Bronchial epithelial cell (primary cell): ENCODE measurements around the gene SLC27A5. TPM values are rescaled to one million over a fixed set of nuclear protein-coding genes. Genes with fewer than 3 reads are reported as not detected.
A peak's percentile ranks its signal among the peaks of the same experiment; 100 is the strongest.

Experiments
- DNase-seq: peaks from one replicate; pipeline ENCODE4 v3.0.0-alpha.2; 2010; ENCODE audit warnings: low read depth
- FAIRE-seq: peaks from 2 replicates; lab custom pipeline; 2011; peaks lifted over from hg19 to GRCh38; lab: Jason Lieb, UNC
- H3K27me3 ChIP-seq: 2 replicates; pipeline ENCODE4 v1.5.1; 2011; ENCODE audit warnings: low read length; ENCODE audit not compliant: control insufficient read depth, insufficient read depth
- H3K36me3 ChIP-seq: 2 replicates; pipeline ENCODE4 v1.5.1; 2011; ENCODE audit warnings: low read length; ENCODE audit not compliant: control insufficient read depth, insufficient read depth
- H3K4me3 ChIP-seq: 2 replicates; pipeline ENCODE4 v1.5.1; 2011; ENCODE audit warnings: mild to moderate bottlenecking, low read depth, low read length, control low read depth
- total RNA-seq: library from RNA; depleted of rRNA; stranded (reverse); fragments of >200 nt; gene quantifications from 2 replicates; pipeline ENCODE4 v1.2.1, GENCODE V29; 2014
- TF ChIP-seq, protein P1 (sequence below): IDR thresholded peaks from 2 replicates; pipeline ENCODE4 v1.5.1; 2011; ENCODE audit warnings: mild to moderate bottlenecking, moderate library complexity, low read length, control low read depth, inconsistent platforms; ENCODE audit not compliant: insufficient read depth, severe bottlenecking

Gene SLC27A5
- total RNA-seq, 1 donor from 2014 or later: 11.1 TPM

DNA sequence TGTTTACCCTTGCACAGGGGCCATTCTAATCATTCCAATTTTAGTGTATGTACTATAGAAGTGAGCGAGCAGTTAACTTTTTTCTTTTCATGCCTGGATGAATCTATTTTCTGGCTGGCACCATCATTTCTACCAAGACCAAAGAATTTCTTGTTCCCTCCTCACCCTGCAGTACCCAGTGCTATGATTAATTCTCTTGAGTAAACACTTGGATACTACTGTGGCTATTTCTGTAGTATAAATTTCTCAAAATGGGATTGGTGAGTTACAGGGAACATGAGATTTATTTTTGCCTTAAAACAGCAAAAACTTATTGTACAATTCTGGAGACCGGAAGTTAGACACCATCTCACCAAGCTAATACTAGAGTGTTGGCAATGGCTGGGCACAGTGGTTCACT is 28.0 kb downstream of the SLC27A5 start:
- H3K4me3 ChIP-seq: no peak overlapping the region
- FAIRE-seq: no peak

DNA sequence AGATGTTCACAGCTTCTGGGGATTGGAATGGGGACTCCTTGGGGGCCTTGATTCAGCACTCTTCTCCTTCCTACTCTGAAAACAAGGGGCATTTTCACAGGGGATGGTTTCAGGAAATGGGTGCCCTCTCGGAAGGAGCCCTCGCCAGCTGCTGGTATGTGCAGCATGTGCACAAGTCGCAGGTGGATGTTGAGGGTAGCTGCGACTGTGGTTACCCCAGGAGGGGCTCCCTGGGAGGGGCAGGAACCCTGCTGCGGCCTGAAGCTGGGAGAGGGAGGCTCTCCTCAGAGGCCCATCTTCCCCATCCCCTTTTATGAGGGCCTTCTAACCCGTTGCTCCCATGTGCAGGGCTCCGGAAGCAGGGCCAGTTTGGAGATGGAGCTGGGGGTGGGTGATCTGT is 29.4 kb downstream of the SLC27A5 start:
- TF ChIP-seq, protein P1, sequence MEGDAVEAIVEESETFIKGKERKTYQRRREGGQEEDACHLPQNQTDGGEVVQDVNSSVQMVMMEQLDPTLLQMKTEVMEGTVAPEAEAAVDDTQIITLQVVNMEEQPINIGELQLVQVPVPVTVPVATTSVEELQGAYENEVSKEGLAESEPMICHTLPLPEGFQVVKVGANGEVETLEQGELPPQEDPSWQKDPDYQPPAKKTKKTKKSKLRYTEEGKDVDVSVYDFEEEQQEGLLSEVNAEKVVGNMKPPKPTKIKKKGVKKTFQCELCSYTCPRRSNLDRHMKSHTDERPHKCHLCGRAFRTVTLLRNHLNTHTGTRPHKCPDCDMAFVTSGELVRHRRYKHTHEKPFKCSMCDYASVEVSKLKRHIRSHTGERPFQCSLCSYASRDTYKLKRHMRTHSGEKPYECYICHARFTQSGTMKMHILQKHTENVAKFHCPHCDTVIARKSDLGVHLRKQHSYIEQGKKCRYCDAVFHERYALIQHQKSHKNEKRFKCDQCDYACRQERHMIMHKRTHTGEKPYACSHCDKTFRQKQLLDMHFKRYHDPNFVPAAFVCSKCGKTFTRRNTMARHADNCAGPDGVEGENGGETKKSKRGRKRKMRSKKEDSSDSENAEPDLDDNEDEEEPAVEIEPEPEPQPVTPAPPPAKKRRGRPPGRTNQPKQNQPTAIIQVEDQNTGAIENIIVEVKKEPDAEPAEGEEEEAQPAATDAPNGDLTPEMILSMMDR: no peak
- no peak for DNase-seq
- Histone ChIP-seq H3K27me3 (no peaks in the 10 kb centered on the region), H3K36me3 (peaks cover 1% of the 10 kb centered on the region), H3K4me3 (no peak overlapping the region)
- no peak for FAIRE-seq

More for the DNA sequence above, 28.0 kb downstream of the SLC27A5 start:
- DNase-seq: no peak
- TF ChIP-seq, protein P1: no peak
- Histone ChIP-seq H3K27me3 (no peaks in the 10 kb centered on the region), H3K36me3 (no peaks in the 10 kb centered on the region)

DNA sequence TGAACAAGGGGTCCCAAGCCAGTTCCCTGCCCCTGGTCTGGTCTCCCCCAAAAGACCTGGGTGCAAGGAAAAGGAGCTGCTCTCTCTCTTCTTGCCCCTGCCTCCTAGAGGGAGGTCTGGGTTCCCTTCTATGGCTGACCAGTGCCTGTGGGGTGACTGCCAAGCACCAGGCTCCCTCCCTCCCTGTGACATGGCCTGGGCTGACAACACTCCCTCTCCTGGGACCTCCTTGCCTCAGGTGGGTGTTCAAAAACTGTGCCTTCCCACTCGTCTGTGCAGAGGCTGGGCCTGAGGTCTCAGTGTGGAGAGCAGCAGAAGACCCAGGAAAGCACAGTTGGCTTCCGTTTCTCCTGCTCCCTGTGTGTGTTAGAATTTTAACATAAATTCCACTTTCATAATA is 31.0 kb downstream of the SLC27A5 start:
- no peak for FAIRE-seq
- no peak overlapping the region for H3K4me3 ChIP-seq
- TF ChIP-seq, protein P1: no peak

DNA sequence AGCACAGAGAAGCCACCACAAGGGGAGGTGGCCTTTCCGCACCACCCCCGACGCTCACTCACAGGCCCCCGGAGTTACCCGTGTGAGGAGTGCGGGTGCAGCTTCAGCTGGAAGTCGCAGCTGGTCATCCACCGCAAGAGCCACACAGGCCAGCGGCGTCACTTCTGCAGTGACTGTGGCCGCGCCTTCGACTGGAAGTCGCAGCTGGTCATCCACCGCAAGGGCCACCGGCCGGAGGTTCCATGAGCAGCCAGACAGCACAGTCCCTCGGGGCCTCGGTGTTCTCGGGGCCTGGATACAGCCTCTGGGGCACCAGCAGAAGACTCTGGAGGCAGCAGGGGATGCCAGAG is 31.3 kb downstream of the SLC27A5 start:
- TF ChIP-seq, protein P1: no peak
- DNase-seq (no peak), FAIRE-seq (no peak)
- H3K36me3 ChIP-seq: peaks cover 1% of the 10 kb centered on the region
- H3K27me3 ChIP-seq: no peaks in the 10 kb centered on the region
- H3K4me3 ChIP-seq: no peak overlapping the region

More for the DNA sequence above, 31.0 kb downstream of the SLC27A5 start:
- Histone ChIP-seq H3K36me3 (peaks cover 1% of the 10 kb centered on the region), H3K27me3 (no peaks in the 10 kb centered on the region)
- DNase-seq: no peak

- Histone ChIP-seq H3K4me3 (no peak overlapping the region), H3K36me3 (peaks cover 1% of the 10 kb centered on the region), H3K27me3 (no peaks in the 10 kb centered on the region)
- FAIRE-seq (no peak), DNase-seq (no peak)
- TF ChIP-seq, protein P1: no peak
Measured at GRCh38 chr19:58479736-58480480, 31.9 kb downstream of the SLC27A5 start.

DNA sequence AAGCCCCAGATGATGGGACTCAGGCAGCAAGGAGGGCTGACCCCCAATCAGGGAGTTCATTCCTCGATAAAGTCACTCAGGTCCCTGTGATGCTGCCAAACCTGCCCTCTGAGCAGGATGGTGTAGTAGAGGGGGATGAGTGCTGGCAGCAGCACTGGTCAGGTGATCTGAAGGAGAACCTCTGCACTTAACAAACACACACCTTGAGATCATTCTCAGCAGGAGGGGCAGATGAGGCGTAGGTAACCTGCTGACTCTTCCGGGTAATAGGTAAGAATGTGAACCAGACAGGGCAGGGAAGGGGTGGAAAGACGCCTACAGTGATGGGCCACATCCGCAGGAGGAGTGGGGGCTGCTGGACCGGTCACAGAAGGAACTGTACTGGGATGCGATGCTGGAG is 32.5 kb downstream of the SLC27A5 start:
- no peak for FAIRE-seq
- no peaks in the 10 kb centered on the region for H3K27me3 ChIP-seq

More for the DNA sequence above, 32.5 kb downstream of the SLC27A5 start:
- H3K4me3 ChIP-seq: no peak overlapping the region
- TF ChIP-seq, protein P1: no peak
- DNase-seq: peak; percentile 4
- H3K36me3 ChIP-seq: peaks cover 1% of the 10 kb centered on the region
